Transverse colon (tissue), 4 donors: ENCODE results near the gene TBL1X. TPM values are rescaled to one million over a fixed set of nuclear protein-coding genes. Genes with fewer than 3 reads are reported as not detected.
"Not testable (repeated sequence)": the region's sequence is repeated elsewhere in the genome, so short reads cannot be mapped to it uniquely, and the experiment has no call there.

Experiments
- DNase-seq: peaks from one replicate; pipeline ENCODE4 v3.0.0-alpha.2; 2019
- H3K27ac ChIP-seq, 4 donors: fragments of 200-600 bp; sonication (generic); 2 replicates each; pipeline ENCODE4 v1.5.1; 2016 to 2018; ENCODE audit warnings: inconsistent platforms in 4 of 4
- H3K27me3 ChIP-seq: fragments of 200-600 bp; sonication (generic); 2 replicates; pipeline ENCODE4 v1.5.1; 2017; ENCODE audit warnings: inconsistent platforms
- H3K36me3 ChIP-seq, 4 donors: fragments of 200-600 bp; sonication (generic); 2 replicates each; pipeline ENCODE4 v1.5.1; 2017 to 2019; ENCODE audit warnings: inconsistent platforms in 4 of 4
- H3K4me1 ChIP-seq, 4 donors: fragments of 200-600 bp; sonication (generic); 2 replicates each; pipeline ENCODE4 v1.5.1; 2017 to 2020; ENCODE audit warnings: inconsistent platforms in 4 of 4
- H3K4me3 ChIP-seq, 4 donors: fragments of 200-600 bp; sonication (generic); 1 replicate in 1 of 4; 2 replicates in 3 of 4; pipeline versions ENCODE4 v1.5.1 to v1.6.1; 2017 to 2019; ENCODE audit warnings: inconsistent platforms in 4 of 4
- H3K9me3 ChIP-seq, 2 donors: fragments of 200-600 bp; sonication (generic); 2 replicates each; pipeline ENCODE4 v1.5.1; 2017 to 2019; ENCODE audit warnings: inconsistent platforms in 2 of 2
- CTCF ChIP-seq, 5 experiments: fragments of 200-600 bp in 3 of 5; fragments of 450-650 bp in 2 of 5; sonication (generic) in 3 of 5; IDR thresholded peaks; 1 replicate in 2 of 5; 2 replicates in 3 of 5; pipeline ENCODE4 v1.5.1; 2016 to 2017; ENCODE audit warnings: antibody characterized with exemption in 5 of 5, inconsistent platforms in 3 of 5, mild to moderate bottlenecking in 2 of 5, moderate library complexity in 1 of 5
- EP300 ChIP-seq: sonication (generic); formaldehyde crosslinking; IDR thresholded peaks from one replicate; pipeline ENCODE4 v1.6.1; 2017; ENCODE audit warnings: antibody characterized with exemption, low read depth
- POLR2A ChIP-seq: fragments of 450-650 bp; IDR thresholded peaks from one replicate; pipeline ENCODE4 v1.6.1; 2016; ENCODE audit warnings: antibody characterized with exemption, mild to moderate bottlenecking, moderate library complexity
- POLR2AphosphoS5 ChIP-seq, 3 donors: sonication (generic); formaldehyde crosslinking; IDR thresholded peaks; one replicate each; pipeline ENCODE4 v1.6.1; 2016; ENCODE audit warnings: antibody characterized with exemption in 3 of 3
- WGBS, 2 donors: methylation state at CpG; one replicate each; pipeline ENCODE4 v1.1.5; 2018; ENCODE audit warnings: low coverage in 1 of 2; 5-methylcytosine and 5-hydroxymethylcytosine counted together
- in situ Hi-C, 4 donors: fragments of 200-750 bp; cut with MboI; loops; one replicate each; pipeline versions ENCODE4 v1.15.0 to v1.15.1; 2017; ENCODE audit warnings: low sequenced_read_pairs in 3 of 4, low pct_ligation_motif_present in 1 of 4, low pct_unique_long_range_greater_than_20kb in 1 of 4
- intact Hi-C: fragments of 100-400 bp; cut with DNase I; formaldehyde crosslinking; loops from one replicate; pipeline ENCODE4 v1.15.1; 2023; ENCODE audit warnings: low total_unique reads
- total RNA-seq, 4 donors: library from RNA; depleted of rRNA; stranded (reverse); fragments of >200 nt; gene quantifications; one replicate each; pipeline ENCODE4 v1.1.0, GENCODE V29; 2016

The TBL1X gene
- total RNA-seq, 4 donors from 2014 or later = 3.4 to 16.8 (median 13.0) TPM

DNA sequence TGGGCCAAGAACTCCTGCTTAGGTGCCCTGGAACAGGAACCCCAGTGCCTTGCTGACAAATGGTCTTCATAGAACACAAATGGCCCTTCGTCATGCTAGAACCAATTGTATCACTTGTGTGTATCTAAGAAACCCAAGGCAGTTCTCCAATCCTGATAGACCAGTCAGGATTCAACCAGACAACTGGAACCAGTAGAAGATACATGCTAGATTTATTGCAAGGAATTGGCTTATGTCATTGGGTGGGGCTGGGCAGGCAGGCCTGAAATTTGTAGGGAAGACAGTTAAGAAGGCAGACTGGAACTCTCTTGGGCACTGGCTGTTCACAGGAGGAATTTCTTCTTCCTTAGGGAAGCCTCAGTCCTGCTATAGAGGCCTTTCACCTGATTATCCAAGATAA, 17.0 kb upstream of the TBL1X start:
- 57% methylated on average over 1 of the region's 1 CpG; no CpG with 5 or more reads in 1 of the 2 donors for WGBS, 2 donors
- Histone ChIP-seq H3K27me3 (no peaks in the 10 kb centered on the region), H3K4me1 (no peaks in the 10 kb centered on the region), H3K27ac (no peak overlapping the region), H3K9me3 (no peaks in the 10 kb centered on the region), H3K4me3 (no peak overlapping the region), H3K36me3 (no peaks in the 10 kb centered on the region)
- intact Hi-C loops (no loop called here), in situ Hi-C loops (no loop called here)
- TF ChIP-seq POLR2AphosphoS5 (IDR thresholded peaks at IDR 0.05) (no peak), CTCF (IDR thresholded peaks at IDR 0.05) (no peak), EP300 (no peak), POLR2A (no peak)
- DNase-seq = no peak

GRCh38 chrX:9456250-9457074, 8.4 kb upstream of the TBL1X start:
- intact Hi-C loops (no loop called here), in situ Hi-C loops (loop anchor here (10.0 to 25.0 kb wide), 4 partner anchors 102 to 231 kb away; no protein-coding TSS in a partner anchor)
- H3K4me3 ChIP-seq = no peak overlapping the region
- H3K27me3 ChIP-seq = no peaks in the 10 kb centered on the region
- no peaks in the 10 kb centered on the region for H3K36me3 ChIP-seq
- no peak overlapping the region for H3K27ac ChIP-seq
- 68 to 80% methylated on average over 4 to 8 of the region's 8 CpGs for WGBS, 2 donors
- H3K9me3 ChIP-seq = no peaks in the 10 kb centered on the region
- TF ChIP-seq EP300 = no peak
- no peak for TF ChIP-seq POLR2A
- no peak for TF ChIP-seq CTCF (IDR thresholded peaks at IDR 0.05)
- no peak for TF ChIP-seq POLR2AphosphoS5 (IDR thresholded peaks at IDR 0.05)
- no peak for DNase-seq
- H3K4me1 ChIP-seq = no peaks in the 10 kb centered on the region

- WGBS, 2 donors = 88% methylated on average over 12 of the region's 12 CpGs; no CpG with 5 or more reads in 1 of the 2 donors
- H3K4me1 ChIP-seq, H3K27me3 ChIP-seq, DNase-seq, intact Hi-C loops, H3K9me3 ChIP-seq, H3K36me3 ChIP-seq, H3K4me3 ChIP-seq, H3K27ac ChIP-seq: not testable (repeated sequence)
- in situ Hi-C loops = loop anchor here (10.0 to 25.0 kb wide), 4 partner anchors 103 to 229 kb away; no protein-coding TSS in a partner anchor
These were observed 6.8 kb upstream of the TBL1X start for GRCh38 chrX:9458034-9458433.

DNA sequence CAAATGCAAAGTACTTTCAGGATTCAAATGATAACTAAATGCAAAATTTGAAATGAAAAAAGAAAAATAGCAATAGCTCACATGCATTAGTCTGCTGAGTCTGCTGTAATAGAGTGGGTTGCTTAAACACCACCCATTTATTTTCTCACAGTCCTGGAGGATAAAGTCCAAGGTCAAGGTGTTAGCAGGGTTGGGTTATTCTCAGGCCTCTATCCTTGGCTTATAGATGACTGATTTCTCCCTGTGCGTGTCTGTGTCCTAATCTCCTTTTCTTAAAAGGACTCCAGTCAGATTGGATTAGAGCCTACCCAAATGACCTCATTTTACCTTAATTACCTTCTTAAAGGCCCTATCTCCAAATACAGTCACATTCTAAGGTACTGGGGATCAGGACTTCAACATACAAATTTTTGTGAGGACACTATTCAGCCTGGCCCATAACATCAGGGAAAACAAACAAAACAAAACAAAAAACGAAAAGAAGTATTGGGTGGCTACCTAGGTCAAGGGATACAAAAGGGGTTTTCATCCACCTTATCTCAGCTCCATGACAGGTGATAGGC, 6.3 kb upstream of the TBL1X start:
- no peak for DNase-seq
- no peaks in the 10 kb centered on the region for H3K9me3 ChIP-seq
- no peak overlapping the region for H3K4me3 ChIP-seq
- WGBS, 2 donors = 47 to 67% methylated on average over 1 to 2 of the region's 2 CpGs
- peaks cover 0 to 12% (median 4%) of the 10 kb centered on the region in 4 donors for H3K4me1 ChIP-seq
- no peaks in the 10 kb centered on the region for H3K36me3 ChIP-seq
- in situ Hi-C loops = loop anchor here (10.0 to 25.0 kb wide), 4 partner anchors 104 to 229 kb away; no protein-coding TSS in a partner anchor
- no peak for TF ChIP-seq CTCF (IDR thresholded peaks at IDR 0.05)
- H3K27ac ChIP-seq = no peak overlapping the region
- no peaks in the 10 kb centered on the region for H3K27me3 ChIP-seq
- intact Hi-C loops = no loop called here
